PC-3 (cell line): ENCODE data around the gene SLC38A10. TPM values are rescaled to one million over a fixed set of nuclear protein-coding genes. Genes with fewer than 3 reads are reported as not detected.

Source experiments
- ATAC-seq: fragments of 200-7000 bp; cut with Tn5 transposase; 2 replicates; pipeline ENCODE4 v1.9.1; 2020; ENCODE audit warnings: mild to moderate bottlenecking, moderate library complexity
- BruUV-seq: library from RNA; stranded (reverse); fragments of 400-500 nt; replicated peaks from 2 replicates; lab custom pipeline; 2021; lab: Mats Ljungman, UMichigan
- CTCF ChIA-PET: fragments of 300-600 bp; sonication (Branson Sonifier 250); formaldehyde crosslinking; loops from one replicate; lab custom pipeline; 2022; ENCODE audit warnings: antibody characterized with exemption; lab: Charles Lee
- POLR2A ChIA-PET: fragments of 300-600 bp; sonication (Branson Sonifier 250); formaldehyde crosslinking; loops from one replicate; lab custom pipeline; 2022; ENCODE audit warnings: antibody characterized with exemption; ENCODE audit not compliant: unreplicated experiment; lab: Charles Lee
- DNase-seq: peaks from one replicate; pipeline ENCODE4 v3.0.0-alpha.2; 2015
- H2AFZ ChIP-seq: fragments of 300-600 bp; sonication (generic); 2 replicates; pipeline ENCODE4 v1.6.0; 2016; ENCODE audit warnings: antibody characterized with exemption, low read length
- H3F3A ChIP-seq: fragments of 300-600 bp; sonication (generic); one replicate; pipeline ENCODE4 v1.6.0; 2017; ENCODE audit warnings: antibody characterized with exemption, low read length, control low read depth, mild to moderate bottlenecking; ENCODE audit not compliant: unreplicated experiment
- H3K27ac ChIP-seq: fragments of 300-600 bp; sonication (generic); 2 replicates; pipeline ENCODE4 v1.5.1; 2016; ENCODE audit warnings: mild to moderate bottlenecking, low read length
- H3K27me3 ChIP-seq: fragments of 300-600 bp; sonication (generic); 2 replicates; pipeline ENCODE4 v1.6.1; 2016; ENCODE audit warnings: low read length, mixed read lengths
- H3K36me3 ChIP-seq: fragments of 300-600 bp; sonication (generic); 2 replicates; pipeline ENCODE4 v1.6.1; 2016; ENCODE audit warnings: low read depth, mixed run types, low read length, mixed read lengths
- H3K4me1 ChIP-seq: fragments of 300-600 bp; sonication (generic); 2 replicates; pipeline ENCODE4 v1.5.1; 2016; ENCODE audit warnings: low read length; ENCODE audit not compliant: insufficient read depth
- H3K4me2 ChIP-seq: fragments of 300-600 bp; sonication (generic); 2 replicates; pipeline ENCODE4 v1.6.0; 2016; ENCODE audit warnings: low read length
- H3K4me3 ChIP-seq: fragments of 300-600 bp; sonication (generic); 2 replicates; pipeline ENCODE4 v1.5.1; 2016; ENCODE audit warnings: mild to moderate bottlenecking, low read length, mixed read lengths
- H3K79me2 ChIP-seq: fragments of 300-600 bp; sonication (generic); 2 replicates; pipeline ENCODE4 v1.6.1; 2017; ENCODE audit warnings: low read length, mixed read lengths
- H3K9ac ChIP-seq: fragments of 300-600 bp; sonication (generic); 2 replicates; pipeline ENCODE4 v1.6.0; 2016; ENCODE audit warnings: mild to moderate bottlenecking, low read length
- H3K9me2 ChIP-seq: fragments of 300-600 bp; sonication (generic); replicated peaks from 2 replicates; pipeline ENCODE4 v1.6.1; 2016; ENCODE audit warnings: mixed run types, low read length, mixed read lengths
- H3K9me3 ChIP-seq: fragments of 300-600 bp; sonication (generic); 2 replicates; pipeline ENCODE4 v1.6.1; 2016; ENCODE audit warnings: low read length, mixed read lengths
- H4K20me1 ChIP-seq: fragments of 300-600 bp; sonication (generic); 2 replicates; pipeline ENCODE4 v1.6.1; 2016; ENCODE audit warnings: low read length, mixed read lengths
- EZH2 ChIP-seq: fragments of 300-600 bp; sonication (generic); IDR thresholded peaks from one replicate; pipeline ENCODE4 v1.6.1; 2017; ENCODE audit warnings: antibody characterized with exemption, mild to moderate bottlenecking, low read length; ENCODE audit not compliant: unreplicated experiment
- EZH2phosphoT487 ChIP-seq: fragments of 300-600 bp; sonication (generic); IDR thresholded peaks from 2 replicates; pipeline ENCODE4 v1.6.1; 2018; ENCODE audit warnings: mild to moderate bottlenecking, antibody characterized with exemption, low read length, borderline replicate concordance
- intact Hi-C: fragments of 100-400 bp; cut with micrococcal nuclease; formaldehyde crosslinking; loops from 2 replicates; pipeline ENCODE4 v1.9.0; 2023
- total RNA-seq: library from RNA; depleted of rRNA; stranded (reverse); fragments of >200 nt; gene quantifications from 2 replicates; pipeline ENCODE4 v1.2.3, GENCODE V29; 2014
- TF ChIP-seq, protein P1 (sequence below): fragments of 300-600 bp; sonication (generic); conservative IDR thresholded peaks from 2 replicates; pipeline ENCODE4 v1.5.1; 2017; ENCODE audit warnings: antibody characterized with exemption, low read depth, mild to moderate bottlenecking, low read length

Gene SLC38A10
- total RNA-seq, 1 experiment from 2014 or later, result 77.8 TPM

DNA sequence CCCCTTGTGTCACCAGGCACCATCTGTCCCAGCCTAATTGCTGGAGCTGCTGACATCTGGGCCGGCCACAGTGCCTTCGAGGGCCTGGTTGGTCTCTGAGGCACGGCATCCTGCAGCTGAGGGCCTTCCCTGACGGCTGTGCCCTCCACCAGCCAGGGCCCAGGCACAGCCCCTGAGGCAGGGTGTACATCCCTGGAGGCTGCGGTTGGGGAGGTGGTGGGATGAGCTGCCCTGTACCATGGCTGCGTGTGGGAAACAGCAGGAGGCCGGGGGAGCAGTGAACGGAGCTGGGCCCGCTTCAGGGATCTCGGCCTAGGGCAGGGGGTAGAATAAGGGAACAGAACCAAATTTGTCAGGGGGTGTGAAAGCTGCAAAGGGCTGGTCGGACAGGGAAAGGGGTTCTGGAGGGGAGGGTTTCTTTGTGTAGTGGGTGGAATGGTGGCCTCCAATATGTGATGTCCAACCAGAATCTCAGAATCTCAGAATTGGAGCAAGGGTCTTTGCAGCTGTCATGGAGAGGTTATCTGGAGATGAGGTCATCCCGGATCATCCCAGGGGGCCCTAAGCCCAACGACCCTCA is 10.0 kb upstream of the SLC38A10 start:
- no peaks in the 10 kb centered on the region for H3K27me3 ChIP-seq
- no peaks in the 10 kb centered on the region for H3K9me2 ChIP-seq
- CTCF ChIA-PET, result no interaction called here
- no peak overlapping the region for H2AFZ ChIP-seq
- ATAC-seq (no peak), DNase-seq (no peak)
- H3K9me3 ChIP-seq, result no peaks in the 10 kb centered on the region
- no peaks in the 10 kb centered on the region for H4K20me1 ChIP-seq
- TF ChIP-seq EZH2phosphoT487 (no peak), EZH2 (no peak)
- TF ChIP-seq, protein P1, sequence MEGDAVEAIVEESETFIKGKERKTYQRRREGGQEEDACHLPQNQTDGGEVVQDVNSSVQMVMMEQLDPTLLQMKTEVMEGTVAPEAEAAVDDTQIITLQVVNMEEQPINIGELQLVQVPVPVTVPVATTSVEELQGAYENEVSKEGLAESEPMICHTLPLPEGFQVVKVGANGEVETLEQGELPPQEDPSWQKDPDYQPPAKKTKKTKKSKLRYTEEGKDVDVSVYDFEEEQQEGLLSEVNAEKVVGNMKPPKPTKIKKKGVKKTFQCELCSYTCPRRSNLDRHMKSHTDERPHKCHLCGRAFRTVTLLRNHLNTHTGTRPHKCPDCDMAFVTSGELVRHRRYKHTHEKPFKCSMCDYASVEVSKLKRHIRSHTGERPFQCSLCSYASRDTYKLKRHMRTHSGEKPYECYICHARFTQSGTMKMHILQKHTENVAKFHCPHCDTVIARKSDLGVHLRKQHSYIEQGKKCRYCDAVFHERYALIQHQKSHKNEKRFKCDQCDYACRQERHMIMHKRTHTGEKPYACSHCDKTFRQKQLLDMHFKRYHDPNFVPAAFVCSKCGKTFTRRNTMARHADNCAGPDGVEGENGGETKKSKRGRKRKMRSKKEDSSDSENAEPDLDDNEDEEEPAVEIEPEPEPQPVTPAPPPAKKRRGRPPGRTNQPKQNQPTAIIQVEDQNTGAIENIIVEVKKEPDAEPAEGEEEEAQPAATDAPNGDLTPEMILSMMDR, result no peak
- POLR2A ChIA-PET, result no interaction called here
- no peak overlapping the region for H3K27ac ChIP-seq
- H3K4me2 ChIP-seq, result no peak overlapping the region
- H3K4me1 ChIP-seq, result peaks cover 11% of the 10 kb centered on the region
- no TSS peak for BruUV-seq
- H3F3A ChIP-seq, result no peaks in the 10 kb centered on the region
- H3K36me3 ChIP-seq, result no peaks in the 10 kb centered on the region
- intact Hi-C loops, result no loop called here
- no peak overlapping the region for H3K4me3 ChIP-seq
- no peak overlapping the region for H3K9ac ChIP-seq
- H3K79me2 ChIP-seq, result no peaks in the 10 kb centered on the region

DNA sequence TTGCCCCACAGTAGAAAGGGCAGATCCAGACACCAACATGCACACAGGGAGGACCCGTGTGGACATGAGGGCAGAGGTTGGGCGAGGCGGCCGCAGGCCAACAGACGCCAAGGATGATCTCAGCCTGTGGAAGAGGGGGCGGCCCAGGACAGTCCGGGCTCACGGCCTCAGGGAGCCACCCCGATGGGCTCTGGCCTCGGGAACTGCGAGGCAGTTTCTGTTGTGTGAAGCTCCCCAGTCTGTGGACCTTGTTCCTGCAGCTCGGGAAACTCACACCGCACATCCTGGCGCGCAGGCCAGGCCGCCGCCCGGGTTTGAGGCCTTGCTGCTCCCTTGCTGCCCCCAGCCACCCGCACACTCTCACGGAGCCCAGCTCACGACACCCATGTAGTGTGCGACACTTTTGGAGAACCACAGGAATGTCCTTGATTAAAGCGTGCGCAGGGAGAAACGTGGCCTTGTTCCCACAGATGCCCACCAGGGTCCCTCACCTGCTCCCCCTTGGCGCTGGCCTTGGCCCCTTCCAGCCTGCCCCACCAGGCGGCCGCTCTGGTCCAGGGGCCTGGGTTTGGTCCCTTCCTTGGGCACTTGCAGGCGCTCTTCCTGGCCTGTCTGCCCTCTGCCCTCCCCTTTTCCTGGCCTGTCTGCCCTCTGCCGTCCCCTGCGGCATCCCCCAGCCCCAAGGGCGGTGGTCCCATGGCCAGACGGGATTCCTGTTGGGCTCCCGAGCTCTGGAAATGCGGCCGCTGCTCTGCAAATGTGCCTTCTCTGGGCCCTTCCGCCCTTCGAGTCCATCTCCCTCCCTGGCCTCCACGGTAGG is 9.3 kb upstream of the SLC38A10 start:
- Histone ChIP-seq H3K27me3 (no peaks in the 10 kb centered on the region), H3K9ac (no peak overlapping the region), H3F3A (no peaks in the 10 kb centered on the region), H3K4me1 (peaks cover 7% of the 10 kb centered on the region), H3K4me3 (no peak overlapping the region), H3K9me2 (no peaks in the 10 kb centered on the region), H3K27ac (no peak overlapping the region), H3K79me2 (no peaks in the 10 kb centered on the region), H3K9me3 (no peaks in the 10 kb centered on the region), H2AFZ (no peak overlapping the region), H3K4me2 (no peak overlapping the region), H3K36me3 (no peaks in the 10 kb centered on the region), H4K20me1 (no peaks in the 10 kb centered on the region)
- BruUV-seq, result no TSS peak
- ChIA-PET CTCF (no interaction called here), POLR2A (no interaction called here)
- no peak for DNase-seq
- TF ChIP-seq, protein P1, result no peak
- TF ChIP-seq EZH2 (no peak), EZH2phosphoT487 (no peak)
- no peak for ATAC-seq
- intact Hi-C loops, result no loop called here

DNA sequence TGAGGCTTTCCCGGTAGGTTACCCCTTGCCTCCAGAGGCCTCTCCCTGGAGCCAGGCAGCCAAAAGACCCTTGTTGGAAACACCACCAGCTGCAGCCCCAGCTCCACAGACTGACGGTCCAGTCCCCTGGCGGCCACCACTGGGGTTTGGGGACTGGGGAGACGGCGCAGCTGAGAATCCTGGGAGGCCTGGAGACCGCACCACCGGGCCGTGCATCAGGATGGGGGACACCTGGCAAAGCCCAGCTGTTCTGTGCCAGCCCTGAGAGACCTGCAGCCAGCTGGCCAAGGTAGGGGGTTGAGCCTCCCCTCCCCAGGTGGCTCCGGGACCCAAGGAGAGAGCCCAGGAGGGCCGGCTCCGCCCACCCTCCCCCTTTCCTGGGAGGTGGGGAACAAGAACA is 8.3 kb upstream of the SLC38A10 start:
- Histone ChIP-seq H3K36me3 (no peaks in the 10 kb centered on the region), H3F3A (no peaks in the 10 kb centered on the region), H3K9me2 (no peaks in the 10 kb centered on the region), H3K27ac (no peak overlapping the region), H3K27me3 (no peaks in the 10 kb centered on the region), H3K9me3 (no peaks in the 10 kb centered on the region), H3K4me1 (no peaks in the 10 kb centered on the region), H3K4me2 (no peak overlapping the region), H2AFZ (no peak overlapping the region), H3K4me3 (no peak overlapping the region), H3K79me2 (no peaks in the 10 kb centered on the region), H4K20me1 (no peaks in the 10 kb centered on the region), H3K9ac (no peak overlapping the region)
- intact Hi-C loops, result no loop called here
- no TSS peak for BruUV-seq
- ChIA-PET POLR2A (no interaction called here), CTCF (no interaction called here)
- ATAC-seq, result no peak
- no peak for DNase-seq
- TF ChIP-seq EZH2phosphoT487 (no peak), EZH2 (no peak)
- TF ChIP-seq, protein P1, result no peak
